H1 (cell line): ENCODE measurements around the gene ZBTB40. TPM values are rescaled to one million over a fixed set of nuclear protein-coding genes. Genes with fewer than 3 reads are reported as not detected.

Experiments used
- CTCF ChIA-PET: fragments of 300-600 bp; sonication (Branson Sonifier 250); formaldehyde crosslinking; loops from one replicate; lab custom pipeline; 2021; ENCODE audit not compliant: partially characterized antibody; lab: Charles Lee
- POLR2A ChIA-PET: fragments of 300-600 bp; sonication (Branson Sonifier 250); formaldehyde crosslinking; loops from one replicate; lab custom pipeline; 2021; ENCODE audit warnings: inconsistent platforms; ENCODE audit not compliant: partially characterized antibody; lab: Charles Lee
- DNase-seq, 2 experiments: peaks; one replicate each; pipeline versions ENCODE4 v3.0.0 to v3.0.0-alpha.2; 2010 to 2022; ENCODE audit warnings: low spot score in 2 of 2, low read depth in 1 of 2, mixed read lengths in 1 of 2
- FAIRE-seq: peaks from 2 replicates; lab custom pipeline; 2011; peaks lifted over from hg19 to GRCh38; lab: Jason Lieb, UNC
- H2AFZ ChIP-seq: 2 replicates; pipeline ENCODE4 v1.8.1; 2012; ENCODE audit warnings: low read length, inconsistent platforms
- H2AK5ac ChIP-seq: 2 replicates; pipeline ENCODE4 v1.6.1; 2013; ENCODE audit warnings: low read depth, low read length
- H2BK120ac ChIP-seq: replicated peaks from 2 replicates; pipeline ENCODE3; 2013; ENCODE audit warnings: low read depth, low read length, inconsistent platforms
- H2BK12ac ChIP-seq: 2 replicates; pipeline ENCODE4 v1.6.1; 2013; ENCODE audit warnings: low read depth, low read length
- H2BK15ac ChIP-seq: 2 replicates; pipeline ENCODE4 v1.6.1; 2013; ENCODE audit warnings: low read length
- H2BK20ac ChIP-seq: 2 replicates; pipeline ENCODE4 v1.6.1; 2013; ENCODE audit warnings: low read length
- H2BK5ac ChIP-seq: 2 replicates; pipeline ENCODE4 v1.6.1; 2013; ENCODE audit warnings: low read depth, low read length
- H3K14ac ChIP-seq: 2 replicates; pipeline ENCODE4 v1.6.1; 2013; ENCODE audit warnings: inconsistent platforms; ENCODE audit not compliant: insufficient read length
- H3K18ac ChIP-seq: 2 replicates; pipeline ENCODE4 v1.6.1; 2013; ENCODE audit warnings: low read length; ENCODE audit errors: extremely low read depth
- H3K23ac ChIP-seq: 2 replicates; pipeline ENCODE4 v1.6.1; 2013; ENCODE audit warnings: inconsistent platforms; ENCODE audit not compliant: insufficient read length
- H3K23me2 ChIP-seq: 2 replicates; pipeline ENCODE4 v1.6.1; 2013; ENCODE audit warnings: low read depth, low read length
- H3K27ac ChIP-seq: 2 replicates; pipeline ENCODE4 v1.6.1; 2011; ENCODE audit warnings: low read depth, low read length, inconsistent platforms
- H3K27me3 ChIP-seq, 4 experiments: replicated peaks in 1 of 4; 1 replicate in 1 of 4; 2 replicates in 3 of 4; pipeline versions ENCODE4 v1.6.1 to v1.8.1; 2011 to 2013; ENCODE audit warnings: low read length in 3 of 4, mild to moderate bottlenecking in 3 of 4, inconsistent platforms in 2 of 4, mixed read lengths in 2 of 4, moderate library complexity in 1 of 4; ENCODE audit not compliant: control insufficient read depth in 3 of 4, insufficient read depth in 3 of 4; ENCODE audit errors: extremely low read depth in 1 of 4
- H3K36me3 ChIP-seq, 4 experiments: 2 replicates each; pipeline versions ENCODE4 v1.6.1 to v1.8.1; 2011 to 2013; ENCODE audit warnings: mild to moderate bottlenecking in 4 of 4, low read length in 3 of 4, moderate library complexity in 2 of 4, control low read depth in 1 of 4, inconsistent platforms in 1 of 4; ENCODE audit not compliant: insufficient read depth in 4 of 4, control insufficient read depth in 2 of 4
- H3K4ac ChIP-seq: replicated peaks from 2 replicates; pipeline ENCODE3; 2013; ENCODE audit warnings: low read length, low read depth, mixed read lengths, inconsistent platforms; ENCODE audit not compliant: insufficient read length
- H3K4me1 ChIP-seq, 4 experiments: replicated peaks in 1 of 4; 1 replicate in 1 of 4; 2 replicates in 3 of 4; pipeline versions ENCODE4 v1.6.1 to v1.8.1; 2011 to 2013; ENCODE audit warnings: low read length in 3 of 4, inconsistent platforms in 2 of 4, mixed read lengths in 1 of 4; ENCODE audit not compliant: insufficient read depth in 4 of 4, control insufficient read depth in 3 of 4
- H3K4me2 ChIP-seq, 2 experiments: 2 replicates each; pipeline versions ENCODE4 v1.6.1 to v1.8.1; 2011 to 2013; ENCODE audit warnings: low read depth in 2 of 2, low read length in 2 of 2, control low read depth in 1 of 2, inconsistent platforms in 1 of 2, mild to moderate bottlenecking in 1 of 2; ENCODE audit not compliant: insufficient read depth in 1 of 2
- H3K4me3 ChIP-seq, 4 experiments: fragments of 200-600, 300-600 bp in 1 of 4; sonication (generic), shearing (Covaris generic), sonication (Bioruptor Twin) in 1 of 4; 2 replicates each; pipeline versions ENCODE4 v1.5.1 to v1.8.1; 2011 to 2016; ENCODE audit warnings: low read length in 4 of 4, low read depth in 3 of 4, control low read depth in 2 of 4, inconsistent platforms in 2 of 4, mild to moderate bottlenecking in 2 of 4, mixed read lengths in 1 of 4, moderate library complexity in 1 of 4; ENCODE audit not compliant: insufficient read depth in 2 of 4; ENCODE audit errors: extremely low read depth in 1 of 4
- H3K56ac ChIP-seq: replicated peaks from 2 replicates; pipeline ENCODE3; 2013; ENCODE audit warnings: low read depth, mild to moderate bottlenecking, mixed read lengths, low read length, inconsistent platforms; ENCODE audit not compliant: insufficient read length
- H3K79me1 ChIP-seq: 2 replicates; pipeline ENCODE4 v1.6.1; 2013; ENCODE audit warnings: low read depth, low read length, control low read depth
- H3K79me2 ChIP-seq, 2 experiments: 2 replicates each; pipeline versions ENCODE4 v1.6.1 to v1.8.1; 2012 to 2013; ENCODE audit warnings: low read length in 2 of 2, mild to moderate bottlenecking in 2 of 2, inconsistent platforms in 1 of 2; ENCODE audit not compliant: insufficient read depth in 2 of 2, control insufficient read depth in 1 of 2
- H3K9ac ChIP-seq, 4 experiments: replicated peaks in 1 of 4; 1 replicate in 1 of 4; 2 replicates in 3 of 4; pipeline versions ENCODE4 v1.6.1 to v1.8.1; 2011 to 2013; ENCODE audit warnings: low read depth in 3 of 4, low read length in 3 of 4, control low read depth in 2 of 4, mild to moderate bottlenecking in 2 of 4, moderate library complexity in 2 of 4, inconsistent platforms in 1 of 4; ENCODE audit errors: extremely low read depth in 1 of 4
- H3K9me3 ChIP-seq, 2 experiments: 2 replicates each; pipeline versions ENCODE4 v1.6.1 to v1.8.1; 2012 to 2013; ENCODE audit warnings: mild to moderate bottlenecking in 2 of 2, moderate library complexity in 2 of 2, control low read depth in 1 of 2, inconsistent platforms in 1 of 2, low read depth in 1 of 2, low read length in 1 of 2, mixed read lengths in 1 of 2; ENCODE audit not compliant: insufficient read depth in 2 of 2
- H4K20me1 ChIP-seq, 2 experiments: replicated peaks in 1 of 2; 2 replicates each; pipeline versions ENCODE3 to v1.8.1; 2011 to 2013; ENCODE audit warnings: inconsistent platforms in 2 of 2, low read length in 2 of 2, mild to moderate bottlenecking in 1 of 2; ENCODE audit not compliant: insufficient read depth in 2 of 2, control insufficient read depth in 1 of 2
- H4K5ac ChIP-seq: 2 replicates; pipeline ENCODE4 v1.6.1; 2013; ENCODE audit warnings: low read length, low read depth, mixed read lengths, inconsistent platforms; ENCODE audit not compliant: insufficient read length
- H4K8ac ChIP-seq: 2 replicates; pipeline ENCODE4 v1.8.0; 2013; ENCODE audit warnings: mild to moderate bottlenecking, moderate library complexity, low read length, inconsistent platforms; ENCODE audit not compliant: insufficient read depth; ENCODE audit errors: extremely low read depth
- H4K91ac ChIP-seq: replicated peaks from 2 replicates; pipeline ENCODE3; 2013; ENCODE audit warnings: low read length, mixed read lengths, inconsistent platforms; ENCODE audit not compliant: insufficient read length
- EZH2 ChIP-seq: fragments of 200-600 bp; sonication (generic); IDR thresholded peaks from 2 replicates; pipeline ENCODE4 v1.7.1; 2012; ENCODE audit warnings: low read depth, mild to moderate bottlenecking, moderate library complexity, low read length, inconsistent platforms; ENCODE audit not compliant: severe bottlenecking
- POLR2AphosphoS5 ChIP-seq: IDR thresholded peaks from 2 replicates; pipeline ENCODE4 v1.6.1; 2011; ENCODE audit warnings: low read depth, low read length
- SIN3A ChIP-seq, 2 experiments: IDR thresholded peaks in 1 of 2; conservative IDR thresholded peaks in 1 of 2; 2 replicates each; pipeline ENCODE4 v1.6.1; 2011 to 2012; ENCODE audit warnings: low read length in 2 of 2, improper control_type of control experiment in 1 of 2, low read depth in 1 of 2, mild to moderate bottlenecking in 1 of 2
- SIX5 ChIP-seq: IDR thresholded peaks from 2 replicates; pipeline ENCODE4 v1.6.1; 2011; ENCODE audit warnings: mild to moderate bottlenecking, low read depth, low read length
- WGBS, 2 experiments: shearing (Covaris generic) in 1 of 2; methylation state at CpG; one replicate each; pipeline versions ENCODE4 v1.1.6 to v1.1.7; 2013 to 2015; ENCODE audit warnings: low lambda C conversion rate in 2 of 2, mixed read lengths in 2 of 2, inconsistent platforms in 1 of 2, low coverage in 1 of 2, missing lambda C conversion rate in 1 of 2; ENCODE audit not compliant: insufficient replicate concordance in 2 of 2, insufficient coverage in 1 of 2, insufficient read length in 1 of 2; ENCODE audit errors: extremely low coverage in 1 of 2, missing lambda C conversion rate in 1 of 2; 5-methylcytosine and 5-hydroxymethylcytosine counted together
- polyA plus RNA-seq, 7 experiments: library from polyadenylated mRNA; depleted of rRNA in 3 of 7; stranded (reverse) in 5 of 7; unstranded in 2 of 7; fragments of >200 nt in 5 of 7; fragments of 200-250 nt in 2 of 7; gene quantifications; 1 replicate in 5 of 7; 2 replicates in 1 of 7; 4 replicates in 1 of 7; pipeline versions ENCODE4 v1.2.1 to v1.2.3, GENCODE V29; 2011 to 2013; ENCODE audit warnings: missing spikeins in 2 of 7, mixed read lengths in 2 of 7
- total RNA-seq: library from RNA; stranded (reverse); fragmentation: NEBNext Ultra II Directional; extraction: Animal tissue kit (Norgen Biotek cat#: 25700); gene quantifications from 2 replicates; pipeline ENCODE4 v1.2.1, GENCODE V29; 2021
- TF ChIP-seq, protein P1 (sequence below): IDR thresholded peaks from 2 replicates; pipeline ENCODE4 v1.6.1; 2012; ENCODE audit warnings: inconsistent platforms

ZBTB40 gene
- total and polyA plus RNA-seq, 2 of the 8 experiments (the other 6 are each of a cell fraction or from before 2014, with no cell fraction given), result 3.1 to 19.3 TPM

DNA sequence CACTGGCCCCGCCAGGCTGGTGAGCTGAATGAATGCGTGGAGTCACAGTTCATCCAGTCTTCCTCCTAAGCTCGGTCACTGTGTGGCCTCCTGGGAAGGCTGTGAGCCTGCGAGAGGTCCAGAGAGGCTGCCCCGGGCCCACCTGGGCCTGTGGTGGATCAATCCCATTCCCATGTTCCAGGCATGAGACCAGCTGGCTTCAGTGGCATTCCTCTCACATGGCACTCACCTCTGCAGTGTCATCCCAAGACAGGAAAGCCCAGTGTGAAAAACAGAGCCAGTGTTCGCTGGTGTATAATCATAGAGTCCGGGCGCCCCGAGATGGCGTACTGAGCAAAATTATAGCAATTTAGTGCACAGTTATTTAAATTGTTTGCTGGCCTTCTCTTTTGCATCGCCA, 74.0 kb downstream of the ZBTB40 start:
- no peak overlapping the region for H2BK12ac ChIP-seq
- FAIRE-seq, result no peak

More for the DNA sequence above, 74.0 kb downstream of the ZBTB40 start:
- peaks cover 0 to 2% of the 10 kb centered on the region in 2 experiments for H4K20me1 ChIP-seq
- no peaks in the 10 kb centered on the region for H3K4me1 ChIP-seq
- H2BK5ac ChIP-seq, result no peak overlapping the region; the same call in 1 of the 2 replicates
- H3K9me3 ChIP-seq, result no peaks in the 10 kb centered on the region
- H2BK20ac ChIP-seq, result no peak overlapping the region
- WGBS, 2 experiments, result 95% methylated on average over 11 of the region's 11 CpGs; no CpG with 5 or more reads in 1 of the 2 experiments
- no peak overlapping the region for H3K56ac ChIP-seq
- no peak overlapping the region for H2AFZ ChIP-seq
- H3K4me3 ChIP-seq, result no peak overlapping the region
- H3K23ac ChIP-seq, result no peak overlapping the region
- no peak overlapping the region for H4K5ac ChIP-seq
- no peak overlapping the region for H2BK15ac ChIP-seq
- no peak overlapping the region for H3K18ac ChIP-seq
- no peaks in the 10 kb centered on the region for H3K79me2 ChIP-seq
- no peaks in the 10 kb centered on the region for H3K27me3 ChIP-seq
- no peak overlapping the region for H2BK120ac ChIP-seq
- 0 out of 2 replicates have a peak, but pooled peaks cover 2% of the 10 kb centered on the region for H3K23me2 ChIP-seq
- H4K91ac ChIP-seq, result no peak overlapping the region
- TF ChIP-seq SIX5, result no peak
- no peak for TF ChIP-seq EZH2
- TF ChIP-seq, protein P1, sequence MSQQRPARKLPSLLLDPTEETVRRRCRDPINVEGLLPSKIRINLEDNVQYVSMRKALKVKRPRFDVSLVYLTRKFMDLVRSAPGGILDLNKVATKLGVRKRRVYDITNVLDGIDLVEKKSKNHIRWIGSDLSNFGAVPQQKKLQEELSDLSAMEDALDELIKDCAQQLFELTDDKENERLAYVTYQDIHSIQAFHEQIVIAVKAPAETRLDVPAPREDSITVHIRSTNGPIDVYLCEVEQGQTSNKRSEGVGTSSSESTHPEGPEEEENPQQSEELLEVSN, result no peak
- no peak for TF ChIP-seq SIN3A (conservative IDR thresholded peaks at IDR 0.05 in 1 of 2, IDR thresholded peaks at IDR 0.05 in 1 of 2; ENCODE audit: low read depth in 1 of 2, low read length in 2 of 2)
- TF ChIP-seq POLR2AphosphoS5, result no peak
- CTCF ChIA-PET, result interaction anchor here (0.9 to 5.2 kb wide), 8 partner anchors 13 to 116 kb away, joined by 3 to 70 read pairs (median 4); partner anchors contain the start of gene C1QC
- no peaks in the 10 kb centered on the region for H3K79me1 ChIP-seq
- H3K14ac ChIP-seq, result no peak overlapping the region
- DNase-seq, result no peak
- peaks cover 0 to 25% (median 14%) of the 10 kb centered on the region in 4 experiments; a peak in 6 of 8 replicates for H3K36me3 ChIP-seq
- H3K9ac ChIP-seq, result no peak overlapping the region
- H4K8ac ChIP-seq, result no peak overlapping the region
- POLR2A ChIA-PET, result no interaction called here
- H3K4ac ChIP-seq, result no peak overlapping the region
- H3K27ac ChIP-seq, result no peak overlapping the region
- H2AK5ac ChIP-seq, result no peak overlapping the region
- H3K4me2 ChIP-seq, result no peak overlapping the region
